Spleen (tissue), 7 donors: ENCODE results near the gene LENEP.

Experiments
- POLR2A ChIP-seq, 3 donors: fragments of 450-650 bp; IDR thresholded peaks; one replicate each; pipeline ENCODE4 v1.5.1; 2017; ENCODE audit warnings: antibody characterized with exemption in 3 of 3, mild to moderate bottlenecking in 1 of 3
- TF ChIP-seq, protein P1 (sequence below), 11 experiments: fragments of 200-600 bp in 7 of 11; fragments of 450-650 bp in 4 of 11; sonication (generic) in 4 of 11; IDR thresholded peaks in 8 of 11; conservative IDR thresholded peaks in 3 of 11; 1 replicate in 7 of 11; 2 replicates in 4 of 11; pipeline versions ENCODE4 v1.4.0 to v1.8.0; 2016 to 2021; ENCODE audit warnings: antibody characterized with exemption in 11 of 11, inconsistent platforms in 4 of 11, mild to moderate bottlenecking in 1 of 11
- donor health status: DM: no; HTN: no; CAD: no; lungs with moderate emphysema.
- donor health status: DM: no; HTN: no; CAD: no.
- donor health status: DM: no; HTN: no; CAD: no.

DNA sequence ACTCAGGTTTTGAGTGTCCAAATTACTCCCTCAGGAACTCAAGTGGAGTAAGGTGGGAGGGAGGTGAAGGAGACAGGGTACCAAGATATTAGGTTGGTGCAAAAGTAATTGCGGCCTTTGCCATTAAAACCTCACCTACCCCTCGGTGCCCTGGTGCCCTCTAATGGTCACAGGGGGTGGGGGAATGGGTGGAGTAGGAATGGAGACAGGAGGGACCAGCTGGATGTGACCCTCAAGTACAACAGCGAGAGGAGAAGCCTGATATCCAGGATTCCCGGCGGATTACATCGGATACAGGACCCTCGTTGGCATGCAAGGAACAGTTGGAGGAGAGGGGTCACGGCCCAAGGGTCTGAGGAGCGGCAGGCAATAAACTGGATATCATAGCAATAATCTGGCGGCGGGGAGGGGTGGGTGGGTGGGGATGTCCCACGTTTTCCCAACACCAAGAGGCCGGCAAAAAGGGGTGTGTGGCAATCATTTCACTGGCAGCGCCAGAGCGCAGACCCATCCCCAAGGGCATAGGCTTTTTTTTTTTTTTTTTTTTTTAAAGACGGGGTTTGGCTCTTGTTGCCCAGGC lies 4.9 kb downstream of the LENEP start:
- TF ChIP-seq POLR2A (IDR thresholded peaks at IDR 0.05), result no peak
- TF ChIP-seq, protein P1, sequence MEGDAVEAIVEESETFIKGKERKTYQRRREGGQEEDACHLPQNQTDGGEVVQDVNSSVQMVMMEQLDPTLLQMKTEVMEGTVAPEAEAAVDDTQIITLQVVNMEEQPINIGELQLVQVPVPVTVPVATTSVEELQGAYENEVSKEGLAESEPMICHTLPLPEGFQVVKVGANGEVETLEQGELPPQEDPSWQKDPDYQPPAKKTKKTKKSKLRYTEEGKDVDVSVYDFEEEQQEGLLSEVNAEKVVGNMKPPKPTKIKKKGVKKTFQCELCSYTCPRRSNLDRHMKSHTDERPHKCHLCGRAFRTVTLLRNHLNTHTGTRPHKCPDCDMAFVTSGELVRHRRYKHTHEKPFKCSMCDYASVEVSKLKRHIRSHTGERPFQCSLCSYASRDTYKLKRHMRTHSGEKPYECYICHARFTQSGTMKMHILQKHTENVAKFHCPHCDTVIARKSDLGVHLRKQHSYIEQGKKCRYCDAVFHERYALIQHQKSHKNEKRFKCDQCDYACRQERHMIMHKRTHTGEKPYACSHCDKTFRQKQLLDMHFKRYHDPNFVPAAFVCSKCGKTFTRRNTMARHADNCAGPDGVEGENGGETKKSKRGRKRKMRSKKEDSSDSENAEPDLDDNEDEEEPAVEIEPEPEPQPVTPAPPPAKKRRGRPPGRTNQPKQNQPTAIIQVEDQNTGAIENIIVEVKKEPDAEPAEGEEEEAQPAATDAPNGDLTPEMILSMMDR (IDR thresholded peaks at IDR 0.05 in 8 of 11, conservative IDR thresholded peaks at IDR 0.05 in 3 of 11), result no peak
